HepG2 (cell line): Measurements from ENCODE around the gene COX7A2L. TPM values are rescaled to one million over a fixed set of nuclear protein-coding genes. Genes with fewer than 3 reads are reported as not detected.
"Not testable (repeated sequence)": the region's sequence is repeated elsewhere in the genome, so short reads cannot be mapped to it uniquely, and the experiment has no call there.

Source experiments
- ATAC-seq: fragments of 200-7000 bp; cut with Tn5 transposase; 3 replicates; pipeline ENCODE4 v1.9.1; 2020; ENCODE audit warnings: mild to moderate bottlenecking, moderate library complexity
- BruUV-seq: library from RNA; stranded (reverse); fragments of 400-500 nt; replicated peaks from 2 replicates; lab custom pipeline; 2021; lab: Mats Ljungman, UMichigan
- CTCF ChIA-PET: fragments of 300-600 bp; formaldehyde crosslinking; extraction: SDS; loops from one replicate; lab custom pipeline; 2021; ENCODE audit warnings: low total read pairs, inconsistent platforms, low intra/inter-chr PET ratio; lab: Yijun Ruan, JAX
- POLR2A ChIA-PET: fragments of 350-600 bp; sonication (Branson Sonifier 250); formaldehyde crosslinking; loops from one replicate; lab custom pipeline; 2020; ENCODE audit warnings: antibody characterized with exemption, inconsistent platforms; lab: Yijun Ruan, JAX
- DNase-seq: peaks from one replicate; pipeline ENCODE4 v3.0.0-alpha.2; 2015; ENCODE audit warnings: low spot score
- FAIRE-seq: peaks from 3 replicates; lab custom pipeline; 2011; peaks lifted over from hg19 to GRCh38; lab: Jason Lieb, UNC
- H2AFZ ChIP-seq: one replicate; pipeline ENCODE4 v1.6.1; 2011; ENCODE audit warnings: low read length, inconsistent platforms
- H3K27ac ChIP-seq: fragments of 300-600 bp; 3 replicates; pipeline ENCODE4 v1.8.0; 2011; ENCODE audit warnings: mixed run types, mild to moderate bottlenecking, mixed read lengths, low read length, inconsistent platforms; ENCODE audit not compliant: insufficient read depth; ENCODE audit errors: extremely low read length
- H3K27me3 ChIP-seq, 2 experiments: fragments of 200-600 bp in 1 of 2; 2 replicates in 1 of 2; 3 replicates in 1 of 2; pipeline versions ENCODE4 v1.6.0 to v1.8.0; 2011; ENCODE audit warnings: low read length in 2 of 2, mild to moderate bottlenecking in 2 of 2, moderate library complexity in 2 of 2, inconsistent platforms in 1 of 2; ENCODE audit not compliant: insufficient read depth in 2 of 2, control insufficient read depth in 1 of 2
- H3K36me3 ChIP-seq, 2 experiments: fragments of 200-600 bp in 1 of 2; replicated peaks in 1 of 2; 2 replicates in 1 of 2; 3 replicates in 1 of 2; pipeline versions ENCODE4 v1.5.1 to v1.8.0; 2011; ENCODE audit warnings: low read length in 2 of 2, inconsistent platforms in 1 of 2; ENCODE audit not compliant: insufficient read depth in 2 of 2, control insufficient read depth in 1 of 2
- H3K4me1 ChIP-seq: 2 replicates; pipeline ENCODE4 v1.5.1; 2012; ENCODE audit warnings: low read length, inconsistent platforms; ENCODE audit not compliant: insufficient read depth
- H3K4me2 ChIP-seq: 2 replicates; pipeline ENCODE4 v1.6.0; 2011; ENCODE audit warnings: low read depth, low read length, inconsistent platforms
- H3K4me3 ChIP-seq, 3 experiments: fragments of 200-600 bp in 1 of 3; sonication (generic), shearing (Covaris generic) in 1 of 3; replicated peaks in 1 of 3; 2 replicates each; pipeline ENCODE4 v1.5.1; 2011 to 2016; ENCODE audit warnings: low read length in 3 of 3, inconsistent platforms in 2 of 3, low read depth in 2 of 3, mild to moderate bottlenecking in 2 of 3, control low read depth in 1 of 3, mixed read lengths in 1 of 3; ENCODE audit not compliant: insufficient read depth in 1 of 3
- H3K79me2 ChIP-seq: one replicate; pipeline ENCODE4 v1.6.1; 2011; ENCODE audit warnings: low read length, inconsistent platforms; ENCODE audit not compliant: insufficient read depth
- H3K9ac ChIP-seq: 2 replicates; pipeline ENCODE4 v1.6.0; 2011; ENCODE audit warnings: mild to moderate bottlenecking, low read depth, low read length, inconsistent platforms; ENCODE audit not compliant: insufficient read depth
- H3K9me3 ChIP-seq: 2 replicates; pipeline ENCODE4 v1.5.1; 2012; ENCODE audit warnings: mild to moderate bottlenecking, low read length
- H4K20me1 ChIP-seq: 2 replicates; pipeline ENCODE4 v1.6.0; 2011; ENCODE audit warnings: inconsistent platforms, mild to moderate bottlenecking, low read length, moderate library complexity; ENCODE audit not compliant: insufficient read depth
- ADNP ChIP-seq: sonication (generic); formaldehyde crosslinking; IDR thresholded peaks from 2 replicates; pipeline ENCODE4 v1.4.0; 2020; ENCODE audit warnings: missing genetic modification reagents
- ATF7-NPFF ChIP-seq: sonication (generic); formaldehyde crosslinking; IDR thresholded peaks from 2 replicates; pipeline ENCODE4 v1.8.1; 2023; ENCODE audit warnings: mild to moderate bottlenecking, low read depth, missing genetic modification reagents, moderate library complexity
- DR1 ChIP-seq: sonication (generic); formaldehyde crosslinking; IDR thresholded peaks from 2 replicates; pipeline ENCODE4 v1.8.0; 2021; ENCODE audit warnings: mild to moderate bottlenecking, missing genetic modification reagents, inconsistent platforms
- ELF4 ChIP-seq: sonication (generic); formaldehyde crosslinking; IDR thresholded peaks from 2 replicates; pipeline ENCODE4 v1.5.0; 2020; ENCODE audit warnings: missing genetic modification reagents, mild to moderate bottlenecking, moderate library complexity, borderline replicate concordance
- GTF2F1 ChIP-seq: fragments of 150-350 bp; IDR thresholded peaks from 2 replicates; pipeline ENCODE4 v1.6.1; 2014; ENCODE audit warnings: low read length
- KAT7 ChIP-seq: IDR thresholded peaks from 2 replicates; pipeline ENCODE4 v1.6.1; 2018; ENCODE audit warnings: borderline replicate concordance, missing compliant biosample characterization
- NR3C1 ChIP-seq: sonication (generic); formaldehyde crosslinking; IDR thresholded peaks from 2 replicates; pipeline ENCODE4 v1.4.0; 2020; ENCODE audit warnings: missing genetic modification reagents
- RBAK ChIP-seq: sonication (generic); formaldehyde crosslinking; IDR thresholded peaks from 2 replicates; pipeline ENCODE4 v1.5.1; 2020; ENCODE audit warnings: mild to moderate bottlenecking, missing genetic modification reagents
- TFAP4 ChIP-seq: sonication (generic); IDR thresholded peaks from 2 replicates; pipeline ENCODE4 v1.6.1; 2016; ENCODE audit warnings: low read depth, borderline replicate concordance
- YEATS2 ChIP-seq: sonication (generic); formaldehyde crosslinking; IDR thresholded peaks from 2 replicates; pipeline ENCODE4 v1.4.0; 2020; ENCODE audit warnings: missing genetic modification reagents, borderline replicate concordance
- ZBTB44 ChIP-seq: sonication (generic); formaldehyde crosslinking; IDR thresholded peaks from 2 replicates; pipeline ENCODE4 v1.4.0; 2020; ENCODE audit warnings: missing genetic modification reagents
- ZKSCAN8 ChIP-seq: IDR thresholded peaks from 2 replicates; pipeline ENCODE4 v1.6.1; 2016; ENCODE audit warnings: borderline replicate concordance, missing genetic modification reagents, missing compliant biosample characterization
- ZNF564 ChIP-seq: sonication (generic); formaldehyde crosslinking; IDR thresholded peaks from 2 replicates; pipeline ENCODE4 v1.8.1; 2023; ENCODE audit warnings: mild to moderate bottlenecking, missing genetic modification reagents
- WGBS: methylation state at CpG from one replicate; pipeline ENCODE4 v1.1.6; 2017; ENCODE audit warnings: low lambda C conversion rate; 5-methylcytosine and 5-hydroxymethylcytosine counted together
- in situ Hi-C: cut with HindIII; loops from 2 replicates; pipeline ENCODE4 v1.10.0; 2017; ENCODE audit warnings: low pct_unique_long_range_greater_than_20kb; ENCODE audit not compliant: extremely low pct_ligation_motif_present
- intact Hi-C: fragments of 100-400 bp; cut with micrococcal nuclease; formaldehyde crosslinking; loops from one replicate; pipeline ENCODE4 v1.10.0; 2022; ENCODE audit not compliant: unreplicated experiment
- polyA plus RNA-seq, 8 experiments: library from polyadenylated mRNA; depleted of rRNA in 3 of 8; stranded (reverse) in 7 of 8; unstranded in 1 of 8; fragments of >200 nt; fragmentation: Illumina TruSeq in 4 of 8; extraction: Trizol in 4 of 8; gene quantifications; 2 replicates each; pipeline versions ENCODE4 v1.2.1 to v1.2.3, GENCODE V29; 2011 to 2016; ENCODE audit warnings: low read depth in 4 of 8, missing spikeins in 1 of 8, mixed read lengths in 1 of 8; ENCODE audit not compliant: insufficient read depth in 1 of 8
- total RNA-seq, 5 experiments: library from RNA; depleted of rRNA; stranded (reverse); fragments of >200 nt; fragmentation: Illumina TruSeq; extraction: Trizol; gene quantifications; 2 replicates each; pipeline ENCODE4 v1.2.3, GENCODE V29; 2016; ENCODE audit warnings: low read depth in 1 of 5

The COX7A2L gene
- total and polyA plus RNA-seq, 2 of the 13 experiments (the other 11 are each of a cell fraction or from before 2014, with no cell fraction given) = 155 to 201 TPM

GRCh38 chr2:42380026-42380425 lies 19.0 kb upstream of the COX7A2L start:
- intact Hi-C loops, H3K36me3 ChIP-seq, CTCF ChIA-PET, BruUV-seq, ATAC-seq, H3K9me3 ChIP-seq, H3K79me2 ChIP-seq, H4K20me1 ChIP-seq, POLR2A ChIA-PET, H3K9ac ChIP-seq, H3K4me2 ChIP-seq, H3K27ac ChIP-seq, H2AFZ ChIP-seq, H3K27me3 ChIP-seq, H3K4me3 ChIP-seq: not testable (repeated sequence)
- peaks cover 22% of the 10 kb centered on the region for H3K4me1 ChIP-seq
- in situ Hi-C loops = loop anchor here (10.0 kb wide), 1 partner anchor 285 kb away; no protein-coding TSS in a partner anchor
- 53% methylated on average over 7 of the region's 7 CpGs for WGBS
- DNase-seq (peak; percentile 36), FAIRE-seq (peak; percentile 44)

- intact Hi-C loops = no loop called here
- DNase-seq (no peak), ATAC-seq (no peak), FAIRE-seq (no peak)
- Histone ChIP-seq H3K36me3 (no peaks in the 10 kb centered on the region), H3K4me3 (no peak overlapping the region), H3K9me3 (no peaks in the 10 kb centered on the region), H3K4me1 (peaks cover 35% of the 10 kb centered on the region), H3K4me2 (no peak overlapping the region), H2AFZ (no peak overlapping the region), H4K20me1 (no peaks in the 10 kb centered on the region), H3K27me3 (no peaks in the 10 kb centered on the region), H3K9ac (no peak overlapping the region), H3K79me2 (no peaks in the 10 kb centered on the region), H3K27ac (no peak overlapping the region)
- 94% methylated on average over 9 of the region's 9 CpGs for WGBS
- in situ Hi-C loops = no loop called here
- POLR2A ChIA-PET = no interaction called here
- no TSS peak for BruUV-seq
- CTCF ChIA-PET = no interaction called here
- TF ChIP-seq GTF2F1 = no peak
- no peak for TF ChIP-seq ZKSCAN8 (CRISPR knock-in tag)
- no peak for TF ChIP-seq ELF4 (CRISPR knock-in tag)
- TF ChIP-seq ZNF564 (CRISPR knock-in tag) = no peak
- TF ChIP-seq TFAP4 = no peak
- no peak for TF ChIP-seq ADNP (CRISPR knock-in tag)
- TF ChIP-seq ATF7-NPFF = no peak
- TF ChIP-seq YEATS2 (CRISPR knock-in tag) = no peak
- no peak for TF ChIP-seq ZBTB44 (CRISPR knock-in tag)
- TF ChIP-seq KAT7 (CRISPR knock-in tag) = no peak
- TF ChIP-seq DR1 (CRISPR knock-in tag) = no peak
- TF ChIP-seq NR3C1 (CRISPR knock-in tag) = no peak
- TF ChIP-seq RBAK (CRISPR knock-in tag) = no peak
Observed at GRCh38 chr2:42378415-42378814, 17.4 kb upstream of the COX7A2L start.
